GM18498 (cell line): ENCODE data around the gene ARVCF.
A peak's percentile ranks its signal among the peaks of the same experiment; 100 is the strongest.

Source experiments
- ATAC-seq: cut with Tn5 transposase; IDR thresholded peaks from one replicate; pipeline ENCODE4 v1.9.1; 2021; ENCODE audit warnings: mild to moderate bottlenecking, moderate library complexity; ENCODE audit not compliant: unreplicated experiment

The ARVCF gene

DNA sequence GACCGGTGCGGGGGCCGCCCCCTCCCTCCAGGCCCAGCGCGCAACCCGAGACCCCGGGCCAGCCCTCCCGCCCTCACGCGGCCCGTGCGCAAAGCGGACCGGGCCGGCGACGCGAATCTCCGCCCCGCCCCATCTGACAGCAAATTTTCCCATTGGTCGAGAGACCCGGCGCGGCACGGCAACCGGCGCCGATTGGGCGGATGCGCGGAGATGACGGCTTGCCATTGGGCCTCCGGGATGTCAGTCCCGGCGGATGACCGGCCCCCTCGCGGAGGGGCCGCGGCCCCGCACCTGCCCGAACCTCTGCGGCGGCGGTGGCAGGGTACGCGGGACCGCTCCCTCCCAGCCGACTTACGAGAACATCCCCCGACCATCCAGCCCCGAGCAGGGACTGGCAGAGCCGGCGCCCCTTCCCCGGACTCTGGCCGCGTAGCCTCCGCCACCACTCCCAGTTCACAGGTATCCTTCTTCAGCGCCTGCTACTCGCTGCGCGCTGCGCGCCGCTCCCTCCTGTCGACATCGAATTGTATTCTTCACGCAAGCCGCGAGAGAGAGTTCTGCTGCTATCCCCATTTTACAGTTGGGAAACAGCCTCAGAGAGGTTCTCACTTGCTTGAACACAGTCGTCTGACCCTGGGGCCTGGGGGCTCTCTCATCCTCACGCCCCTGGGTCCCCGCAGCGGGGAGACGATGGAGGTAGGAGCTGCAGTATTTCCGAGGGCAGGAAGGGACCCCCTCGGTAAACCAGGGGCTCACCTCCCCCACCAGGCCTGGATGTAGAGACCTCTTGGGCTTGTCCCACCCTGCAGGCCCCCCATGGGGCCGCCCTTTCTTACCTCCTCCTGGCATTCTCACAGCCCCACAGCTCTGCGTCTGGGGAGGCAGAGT lies at the start of gene ARVCF:
ARVCF (minus strand) TSS at position 90 of the 888 bp plus-strand sequence. CDS start 26,029 bp downstream, outside the sequence.
- ATAC-seq: peak; percentile 67

GRCh38 chr22:20065896-20066616 lies 49.4 kb upstream of the ARVCF start:
- ATAC-seq: no peak

- ATAC-seq: no peak
These were observed 48.1 kb upstream of the ARVCF start for GRCh38 chr22:20064545-20065262.

DNA sequence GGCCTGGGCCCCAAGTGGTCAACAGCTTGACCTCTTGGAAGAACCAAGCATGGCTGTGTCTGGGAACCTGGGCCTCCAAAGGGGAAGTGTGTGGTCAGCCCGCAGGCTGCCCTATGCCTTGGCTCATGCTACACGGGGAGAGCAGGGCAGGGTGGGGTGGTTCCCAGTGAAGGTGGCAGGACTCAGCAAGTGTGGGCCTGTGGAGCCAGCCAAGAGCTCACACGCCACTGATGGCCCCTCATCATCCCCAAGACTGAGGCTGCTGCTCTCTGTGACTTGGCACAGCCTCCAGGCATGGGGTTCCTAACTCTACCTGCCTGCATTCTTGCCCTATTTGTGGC lies 47.5 kb upstream of the ARVCF start:
- no peak for ATAC-seq

- no peak for ATAC-seq
These were observed 46.9 kb upstream of the ARVCF start for GRCh38 chr22:20063271-20064139.

DNA sequence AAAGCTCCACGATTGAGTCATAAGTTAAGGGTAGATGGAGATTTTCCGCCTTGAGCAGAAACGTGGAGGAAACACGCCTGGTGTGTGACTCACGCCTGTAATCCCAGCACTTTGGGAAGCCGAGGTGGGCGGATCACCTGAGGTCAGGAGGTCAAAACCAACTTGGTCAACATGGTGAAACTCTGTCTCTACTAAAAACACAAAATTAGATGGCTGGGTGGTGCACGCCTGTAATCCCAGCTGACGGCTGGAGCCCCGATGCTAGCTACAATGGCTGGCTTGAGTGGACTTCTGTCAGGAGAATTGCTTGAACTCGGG lies 46.1 kb upstream of the ARVCF start:
- no peak for ATAC-seq

DNA sequence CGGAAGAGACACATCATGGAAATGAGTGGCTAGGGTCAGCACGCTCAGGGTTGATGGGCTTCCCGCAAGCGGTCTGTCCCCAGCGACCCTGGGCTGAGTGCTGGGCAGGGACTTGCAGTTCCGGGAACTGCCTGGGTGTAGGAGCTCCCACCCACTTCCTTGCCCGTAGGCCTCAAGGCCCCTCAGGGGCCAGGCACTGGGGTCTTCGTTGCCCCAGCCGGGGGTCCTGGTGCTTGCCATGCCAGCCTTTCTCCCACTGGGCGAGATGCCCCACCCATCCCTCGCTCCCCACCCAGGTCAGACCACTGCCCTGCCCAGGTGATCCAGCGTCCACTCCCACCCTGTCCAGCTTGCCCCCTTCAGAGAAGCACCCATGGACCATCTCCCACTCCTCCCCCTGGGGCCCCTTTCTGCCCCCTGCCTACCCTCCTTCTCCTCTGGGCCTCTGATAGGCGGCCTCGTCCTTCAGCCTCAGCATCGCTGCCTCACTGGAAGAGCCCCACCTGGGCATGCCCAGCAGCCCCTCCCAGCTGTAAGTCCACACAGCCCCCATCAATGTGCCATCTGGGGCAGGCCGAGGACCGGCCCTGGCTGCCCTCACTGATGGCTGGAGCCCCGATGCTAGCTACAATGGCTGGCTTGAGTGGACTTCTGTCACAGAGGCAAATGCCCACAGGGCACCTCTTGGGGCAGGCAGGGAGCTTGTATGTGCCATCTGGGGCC lies 45.6 kb upstream of the ARVCF start:
- ATAC-seq: no peak

DNA sequence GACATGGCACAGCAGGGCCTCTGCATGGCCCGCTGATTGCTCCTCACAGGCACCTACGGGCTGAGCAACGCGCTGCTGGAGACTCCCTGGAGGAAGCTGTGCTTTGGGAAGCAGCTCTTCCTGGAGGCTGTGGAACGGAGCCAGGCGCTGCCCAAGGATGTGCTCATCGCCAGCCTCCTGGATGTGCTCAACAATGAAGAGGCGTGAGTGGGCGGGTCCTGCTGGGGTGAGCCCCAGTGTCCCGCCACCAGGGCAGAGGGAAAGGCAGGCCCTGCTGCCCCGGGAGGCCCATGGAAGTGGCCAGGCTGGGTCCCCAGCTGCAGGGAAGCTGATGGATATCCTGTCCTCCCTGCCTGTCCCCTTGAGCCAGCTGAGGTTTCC lies 44.8 kb upstream of the ARVCF start:
- no peak for ATAC-seq

DNA sequence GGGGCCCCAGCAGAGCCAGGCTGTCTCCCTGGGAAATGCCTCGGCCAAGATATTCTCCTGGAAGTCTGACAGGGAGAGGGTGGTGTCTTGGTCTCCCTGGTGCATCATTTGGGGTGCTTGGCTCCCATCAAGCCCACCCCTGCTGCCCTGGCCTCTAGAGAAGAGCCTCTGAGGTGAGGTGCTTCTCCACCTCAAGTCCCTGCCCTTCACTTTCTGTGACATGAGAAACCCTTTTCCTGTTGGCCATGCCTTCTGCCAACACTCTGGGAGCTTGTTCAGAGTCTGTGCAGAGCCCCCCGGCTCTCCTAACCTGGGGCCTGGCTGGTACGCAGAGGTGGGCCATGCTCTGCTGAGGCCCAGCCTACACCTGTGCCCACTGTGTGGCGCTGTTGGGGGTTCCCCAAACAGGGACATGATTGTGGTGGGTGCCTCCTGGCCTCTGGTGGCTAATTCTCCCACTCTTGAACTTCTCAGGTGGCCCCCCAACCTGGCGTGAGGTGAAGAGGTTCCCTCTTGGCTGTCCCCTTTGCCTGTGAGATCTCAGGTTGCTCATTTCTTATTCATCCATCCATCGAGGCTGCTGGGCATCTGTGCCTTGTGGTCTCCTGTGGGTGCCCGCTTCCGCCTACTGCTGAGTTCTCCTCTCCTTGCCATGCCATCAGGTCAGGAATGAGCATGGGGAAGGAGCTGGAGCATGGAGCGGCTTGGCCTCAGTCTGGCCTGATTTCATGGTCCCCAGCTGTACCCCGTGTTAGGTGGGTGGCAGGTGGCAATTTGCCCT lies 44.3 kb upstream of the ARVCF start:
- ATAC-seq: no peak

- ATAC-seq: no peak
These were observed 42.6 kb upstream of the ARVCF start for GRCh38 chr22:20058989-20059770.

DNA sequence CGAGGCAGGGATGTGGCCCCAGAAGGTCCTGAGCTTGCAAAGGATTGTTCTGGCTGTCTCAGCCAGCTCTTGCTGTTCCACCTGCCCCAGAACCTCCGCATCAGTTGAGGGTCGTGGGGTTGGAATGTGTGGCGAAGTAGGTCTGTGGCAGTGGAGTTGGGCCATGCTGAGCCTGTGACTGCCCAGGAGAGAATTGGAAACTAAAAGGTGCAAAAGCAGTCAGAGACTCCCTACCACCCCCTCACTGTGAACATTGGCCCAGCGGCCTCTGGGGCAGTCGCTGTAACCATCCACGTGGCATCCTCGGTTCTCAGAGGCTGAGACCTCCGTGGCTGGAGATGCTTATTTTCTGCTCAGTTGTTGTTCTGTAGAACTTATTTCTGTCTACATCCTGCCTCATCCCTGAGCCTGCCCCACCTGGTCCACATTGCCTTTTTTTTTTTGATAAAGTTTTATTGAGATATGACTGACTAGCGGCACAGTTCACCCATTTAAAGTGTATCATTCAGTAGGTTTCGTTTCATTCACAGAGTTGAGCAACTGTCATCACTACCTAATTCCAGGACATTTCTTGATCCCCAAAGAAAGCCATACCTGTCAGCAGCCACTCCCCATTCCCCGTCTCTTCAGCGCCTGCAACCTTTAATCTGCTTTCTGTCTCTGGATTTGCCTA lies 41.1 kb upstream of the ARVCF start:
- no peak for ATAC-seq

DNA sequence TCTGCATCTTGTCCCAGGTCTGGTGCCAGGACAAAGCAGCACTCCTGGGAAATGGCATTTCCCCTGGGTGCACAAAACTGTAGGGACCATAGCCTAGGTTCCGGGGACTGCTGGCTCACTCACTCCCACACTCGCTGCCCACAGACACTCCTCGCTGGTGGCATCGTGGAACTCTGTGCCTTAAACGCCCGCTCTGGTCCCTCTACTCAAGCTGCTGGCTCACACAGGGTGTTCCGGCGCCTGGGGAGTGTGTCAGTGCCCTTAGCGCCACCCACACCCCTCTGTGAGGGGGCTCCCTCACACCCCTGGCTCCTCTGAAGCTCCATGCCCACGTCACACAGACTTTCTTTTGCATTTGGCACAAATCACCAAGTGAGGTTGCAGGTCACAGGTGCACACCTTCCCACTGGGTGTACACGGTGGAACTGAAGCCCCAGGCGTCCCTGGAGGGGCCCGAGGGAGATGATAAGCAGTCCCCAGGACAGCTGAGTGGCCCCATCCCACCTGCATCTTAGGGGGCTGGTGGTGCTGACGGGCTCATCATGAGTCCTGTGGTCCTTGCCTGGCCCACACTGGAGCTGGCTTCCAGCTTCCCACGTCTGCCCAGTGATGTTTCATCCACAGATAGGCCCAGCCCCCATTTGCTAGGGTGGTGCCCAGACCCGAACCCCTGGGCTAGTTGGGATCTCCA lies 40.2 kb upstream of the ARVCF start:
- no peak for ATAC-seq

DNA sequence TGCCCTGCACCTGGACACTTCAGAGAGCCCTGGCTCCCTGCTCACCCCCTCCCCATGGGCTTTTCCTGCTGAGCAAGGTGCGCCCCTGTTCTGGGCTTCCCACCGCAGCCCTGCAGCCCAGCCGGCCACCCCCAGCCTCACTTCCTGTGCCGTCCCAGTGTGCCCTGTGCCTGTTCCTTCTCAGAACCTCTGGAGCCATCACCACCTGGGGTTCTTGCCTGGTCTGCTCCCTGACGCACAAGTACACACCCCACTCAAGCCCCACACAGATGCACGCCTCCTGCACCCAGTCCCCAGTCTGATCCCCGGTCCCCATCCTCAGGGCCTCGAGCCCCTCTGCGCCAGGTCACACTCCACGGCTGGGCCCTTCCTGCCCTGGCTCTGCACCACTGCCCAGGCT lies 39.5 kb upstream of the ARVCF start:
- ATAC-seq: no peak

GRCh38 chr22:20055654-20056053 lies 39.0 kb upstream of the ARVCF start:
- no peak for ATAC-seq

- no peak for ATAC-seq
These were observed 38.5 kb upstream of the ARVCF start for GRCh38 chr22:20055144-20055543.

GRCh38 chr22:20054485-20054884 lies 37.9 kb upstream of the ARVCF start:
- no peak for ATAC-seq

DNA sequence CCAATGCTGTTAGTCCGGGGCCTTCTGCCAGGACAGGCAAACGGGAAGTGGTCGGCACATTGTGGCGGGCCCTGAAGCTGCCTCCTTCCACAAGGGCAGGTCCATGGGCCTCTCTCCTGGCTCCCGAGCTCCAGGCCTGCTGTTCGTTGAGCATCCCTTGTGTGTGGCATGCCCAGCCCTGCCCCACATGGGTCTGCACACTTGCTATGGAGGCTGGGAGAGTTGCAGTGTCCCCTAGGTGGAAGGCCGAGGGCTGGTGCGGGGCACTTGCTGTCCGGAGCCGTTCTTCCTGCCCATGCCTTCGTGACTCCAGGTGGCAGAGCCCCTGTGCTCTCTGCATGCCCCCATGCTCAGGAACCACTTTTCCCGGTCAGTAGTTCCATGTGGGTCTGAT lies 37.4 kb upstream of the ARVCF start:
- ATAC-seq: no peak
